GM19397 (cell line): ENCODE results near the gene MED6.

Experiments used
- ATAC-seq: cut with Tn5 transposase; IDR thresholded peaks from one replicate; pipeline ENCODE4 v1.9.1; 2021; ENCODE audit warnings: mild to moderate bottlenecking, moderate library complexity; ENCODE audit not compliant: unreplicated experiment

Gene MED6, protein sequence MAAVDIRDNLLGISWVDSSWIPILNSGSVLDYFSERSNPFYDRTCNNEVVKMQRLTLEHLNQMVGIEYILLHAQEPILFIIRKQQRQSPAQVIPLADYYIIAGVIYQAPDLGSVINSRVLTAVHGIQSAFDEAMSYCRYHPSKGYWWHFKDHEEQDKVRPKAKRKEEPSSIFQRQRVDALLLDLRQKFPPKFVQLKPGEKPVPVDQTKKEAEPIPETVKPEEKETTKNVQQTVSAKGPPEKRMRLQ

DNA sequence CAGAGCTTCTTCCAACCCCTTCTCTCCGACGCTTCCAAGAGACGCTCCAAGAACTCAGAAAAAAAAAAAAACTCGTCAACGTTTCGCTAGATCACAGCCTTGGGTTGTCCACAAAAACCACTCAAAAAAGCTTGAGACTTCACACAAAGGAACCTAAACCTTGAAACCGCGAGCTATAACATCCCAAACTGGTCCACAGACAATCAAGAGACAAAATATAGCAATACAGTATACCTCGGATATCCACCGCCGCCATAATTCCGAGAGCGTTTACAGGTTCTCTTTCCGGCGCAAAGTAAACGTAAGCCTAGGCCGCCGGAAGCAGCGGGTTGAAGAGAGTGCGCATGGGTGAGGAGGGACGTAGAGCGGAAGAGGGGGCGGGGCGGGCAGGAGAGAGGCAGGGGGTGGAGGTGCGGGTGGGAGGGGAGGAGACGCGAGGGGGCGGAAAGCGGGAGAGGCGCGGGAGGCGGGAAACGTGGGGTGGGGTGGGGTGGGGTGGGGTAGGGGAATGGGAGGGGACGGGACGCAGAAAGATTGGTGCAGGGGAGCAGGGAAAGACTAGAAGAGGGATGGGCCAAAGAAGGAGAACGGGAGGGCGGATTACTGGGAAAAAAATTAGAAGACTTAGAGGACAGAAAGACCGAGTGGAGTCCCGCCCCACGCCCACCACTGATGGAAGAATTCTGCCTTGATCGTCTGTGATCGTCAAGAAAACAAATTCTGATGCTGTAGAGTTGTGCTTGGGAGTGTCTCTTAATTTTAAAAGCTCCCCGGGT lies at the start of gene MED6:
MED6 (minus strand) TSS at position 274 of the 776 bp plus-strand sequence; CDS start at position 256, 18 bp downstream.
- ATAC-seq, result peak; percentile 82

DNA sequence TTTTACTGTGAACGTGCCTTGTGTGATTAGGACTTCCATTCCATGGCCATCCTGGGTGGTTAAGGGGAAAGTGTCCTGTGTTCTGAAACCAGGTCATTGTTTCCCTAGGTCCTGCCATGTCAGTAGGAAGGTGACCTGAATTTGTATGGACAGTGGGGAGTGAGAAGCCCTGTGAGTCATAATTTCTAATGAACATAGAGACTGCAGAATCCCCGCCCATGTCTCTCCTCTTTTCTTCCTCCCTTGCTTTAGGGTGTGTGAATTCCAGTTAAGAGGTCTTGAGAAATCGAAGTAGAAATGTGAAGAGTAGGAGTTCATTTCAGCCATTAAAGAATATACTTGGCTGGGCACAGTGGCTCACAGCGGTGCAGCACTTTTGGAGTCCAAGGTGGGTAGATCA lies 49.3 kb upstream of the MED6 start:
- ATAC-seq, result no peak

DNA sequence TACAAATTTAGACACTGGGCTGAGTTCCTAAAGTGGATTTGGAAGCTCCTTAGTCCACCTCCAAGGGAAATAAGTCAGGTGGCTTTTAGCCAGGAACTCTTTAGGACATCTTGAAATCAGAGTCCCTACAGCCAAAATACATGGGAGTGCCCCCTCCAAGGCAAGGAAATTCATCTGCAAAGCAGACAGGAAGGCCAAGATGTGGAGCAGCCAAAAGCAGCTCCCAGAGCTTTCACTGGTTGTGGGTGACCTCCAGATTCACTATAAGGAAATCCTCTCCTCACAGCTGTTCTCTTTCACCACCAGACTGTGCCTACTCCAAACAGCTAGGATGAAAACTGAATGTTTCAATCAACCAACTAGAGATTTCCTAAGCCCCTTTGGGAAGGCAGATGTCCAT lies 47.9 kb upstream of the MED6 start:
- ATAC-seq, result no peak

- no peak for ATAC-seq
These were observed 46.2 kb upstream of the MED6 start for GRCh38 chr14:70646705-70647104.

DNA sequence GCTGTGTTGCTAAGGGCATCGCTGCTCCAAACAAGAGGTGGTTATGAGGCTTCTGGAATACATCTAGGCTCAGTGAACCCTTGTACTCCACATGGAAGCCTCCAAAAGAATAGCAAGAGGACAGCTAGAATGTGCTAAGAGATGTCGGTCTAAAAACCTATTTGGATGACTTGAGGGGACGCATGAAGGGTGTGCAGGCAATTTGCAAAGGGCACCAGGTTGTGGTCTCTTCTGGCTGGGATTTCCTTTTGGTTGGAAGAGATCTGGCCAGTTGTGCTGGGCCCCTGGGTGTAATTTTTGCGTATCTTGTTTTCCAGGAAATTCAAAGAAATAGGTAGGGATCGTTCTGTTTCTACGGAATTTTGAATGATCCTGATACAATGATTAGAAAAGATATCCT lies 45.4 kb upstream of the MED6 start:
- ATAC-seq, result no peak

- no peak for ATAC-seq
These were observed 43.5 kb upstream of the MED6 start for GRCh38 chr14:70643967-70644366.

DNA sequence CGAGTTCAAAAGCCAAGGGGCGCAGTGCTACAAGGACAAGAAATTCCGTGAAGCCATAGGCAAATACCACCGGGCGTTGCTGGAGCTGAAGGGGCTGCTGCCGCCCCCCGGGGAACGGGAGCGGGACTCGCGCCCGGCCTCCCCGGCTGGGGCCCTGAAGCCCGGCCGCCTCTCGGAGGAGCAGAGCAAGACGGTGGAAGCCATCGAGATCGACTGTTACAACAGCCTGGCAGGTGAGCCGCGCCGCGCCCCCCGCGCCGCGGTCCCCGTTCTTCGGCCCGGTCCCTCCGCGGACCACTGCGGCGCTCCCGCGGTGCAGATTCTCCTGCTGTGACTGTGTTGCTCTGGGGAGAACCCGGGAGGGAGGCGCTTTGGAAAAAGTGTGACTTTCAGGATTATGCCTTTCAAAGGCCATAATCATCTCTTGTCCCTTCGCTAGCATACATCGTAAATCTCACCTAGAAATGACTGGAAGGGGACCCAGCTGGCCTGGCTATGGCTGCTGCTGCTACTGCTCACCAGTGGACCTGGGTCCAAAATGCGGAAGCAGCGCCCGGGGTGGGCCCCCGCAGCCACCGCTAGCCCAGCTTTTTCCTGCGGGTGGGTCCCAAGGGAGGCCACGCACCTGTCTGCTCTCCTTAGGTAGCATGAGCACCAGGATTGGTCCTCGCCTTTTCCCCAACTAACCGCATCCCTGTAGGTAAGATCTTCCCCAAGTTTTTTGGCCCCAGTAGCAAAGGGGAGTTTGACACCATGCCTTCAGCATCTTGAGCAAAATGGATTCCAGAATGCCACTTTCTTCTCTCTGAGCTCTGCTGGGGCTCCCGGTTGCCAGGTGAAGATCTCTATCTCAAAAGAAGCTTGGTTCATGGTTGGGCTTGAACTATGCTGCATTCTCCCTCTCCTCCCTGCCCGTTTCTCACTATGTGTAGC lies 42.1 kb upstream of the MED6 start:
- no peak for ATAC-seq

DNA sequence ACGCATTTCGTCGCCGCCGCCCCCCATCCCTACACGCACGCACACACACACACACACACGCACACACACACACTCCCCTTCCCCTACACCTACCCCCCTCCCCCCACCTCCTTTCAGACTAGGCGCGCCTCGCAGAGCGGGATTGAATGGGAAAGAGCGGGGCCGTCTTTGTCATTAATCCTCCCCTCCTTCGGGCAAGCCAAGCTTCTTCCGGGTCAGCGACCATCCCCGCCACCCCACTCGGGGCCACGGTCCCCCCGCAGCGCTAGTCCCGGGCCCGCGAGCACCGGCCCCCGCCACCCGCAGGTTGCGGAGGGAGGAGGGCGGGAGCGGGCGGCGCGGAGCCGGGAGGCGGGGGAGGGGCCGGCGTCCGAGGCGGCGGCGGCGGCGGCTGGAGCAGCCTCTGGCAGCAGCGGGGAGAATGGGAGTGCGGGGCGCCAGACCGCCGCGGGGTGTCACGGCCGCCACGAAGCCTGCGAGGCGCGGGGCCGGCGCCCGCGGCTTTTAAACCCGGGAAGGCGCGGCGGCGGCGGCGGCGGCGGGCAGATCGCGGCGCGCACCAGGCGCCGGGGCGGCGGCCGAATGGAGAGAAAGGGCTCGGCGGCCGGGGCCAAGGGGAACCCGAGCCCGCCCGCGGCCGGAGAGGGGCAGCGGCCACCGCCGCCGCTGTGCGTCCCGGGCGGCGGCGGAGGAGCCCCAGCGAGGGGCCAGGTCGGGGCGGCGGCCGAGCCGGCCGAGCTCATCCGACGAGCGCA lies 41.3 kb upstream of the MED6 start, which contains the start of gene TTC9:
TTC9 (plus strand) TSS at position 369 of the 755 bp plus-strand sequence; CDS start at position 583, 214 bp downstream.
- no peak for ATAC-seq

GRCh38 chr14:70640938-70641547 lies 40.6 kb upstream of the MED6 start:
- peak; percentile 58 for ATAC-seq

GRCh38 chr14:70638416-70638815 lies 38.0 kb upstream of the MED6 start:
- no peak for ATAC-seq

DNA sequence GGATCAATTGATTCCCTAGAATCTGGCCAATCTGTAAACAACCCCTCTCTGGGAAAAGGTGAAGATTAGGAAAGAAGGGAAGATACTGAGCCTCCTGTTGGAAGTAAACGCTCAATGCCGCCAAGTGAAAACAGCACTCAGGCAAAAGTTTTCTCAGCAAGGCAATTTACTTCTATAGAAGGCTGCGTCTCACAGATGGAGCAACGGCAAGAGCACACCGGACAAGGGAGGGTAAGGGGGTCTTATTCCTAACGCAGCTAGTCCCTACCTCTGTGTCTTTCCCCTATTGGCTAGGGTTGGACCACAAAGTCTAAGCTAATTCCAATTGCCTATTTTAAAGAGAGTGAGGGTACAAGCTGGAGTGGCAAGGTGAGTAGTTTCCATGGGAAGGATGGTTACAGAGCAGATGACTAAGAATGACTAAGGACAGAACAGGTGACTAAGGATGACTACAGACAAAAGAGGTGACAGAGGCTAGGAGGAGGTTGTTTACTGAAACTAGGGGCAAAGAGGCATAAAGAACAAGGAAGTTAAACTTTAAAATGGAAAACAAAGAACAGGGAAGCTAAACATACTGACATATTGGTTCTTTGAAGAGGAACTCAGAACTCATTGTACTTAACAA lies 35.6 kb upstream of the MED6 start:
- no peak for ATAC-seq

DNA sequence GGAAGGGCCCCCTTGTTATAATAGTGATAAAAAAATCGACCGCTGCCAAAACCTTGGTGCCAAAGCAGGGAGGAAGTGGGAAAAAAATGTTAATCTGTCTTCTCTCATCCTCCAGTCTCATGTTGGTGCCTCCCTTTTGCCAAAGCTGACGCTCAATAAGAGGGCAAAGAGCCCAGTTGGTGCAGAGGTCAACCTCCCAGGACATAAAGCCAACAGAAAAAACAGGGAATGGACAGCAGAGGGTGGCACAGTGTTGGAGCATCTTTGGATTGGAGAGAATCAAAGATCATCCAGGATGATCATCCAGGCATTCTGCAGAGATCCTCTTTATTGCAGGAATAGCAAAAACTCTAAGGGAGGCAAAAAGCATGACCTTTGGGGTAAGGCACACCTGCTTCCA lies 31.5 kb upstream of the MED6 start:
- no peak for ATAC-seq

- no peak for ATAC-seq
These were observed 24.5 kb upstream of the MED6 start for GRCh38 chr14:70624972-70625371.

DNA sequence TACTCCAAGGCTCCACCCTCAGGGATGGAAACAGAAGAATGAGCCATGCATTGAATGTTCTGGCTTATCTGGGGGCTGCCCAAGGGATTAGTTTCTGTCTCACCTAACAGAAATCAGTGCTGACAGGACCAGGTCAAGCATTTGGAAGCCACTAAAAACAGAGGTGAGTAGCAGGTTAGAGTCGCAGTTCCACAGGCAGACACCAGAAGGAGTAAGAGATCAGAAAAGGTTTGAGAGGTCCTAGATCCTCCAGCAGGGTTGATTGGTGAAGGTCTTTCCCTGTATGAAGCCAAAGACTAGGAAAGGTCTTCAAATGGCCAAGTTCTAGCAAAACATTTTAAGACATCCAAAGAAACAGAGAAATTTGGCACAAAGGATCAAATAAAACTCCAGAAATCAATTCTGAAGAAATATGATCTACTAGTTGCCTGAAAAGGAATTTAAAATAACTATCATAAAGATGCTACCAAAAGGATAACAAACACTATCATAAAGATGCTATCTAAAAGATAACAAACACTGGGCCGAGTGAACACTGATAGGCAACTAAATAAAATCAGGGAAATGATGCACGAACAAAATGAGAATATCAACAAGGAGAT lies 21.8 kb upstream of the MED6 start:
- ATAC-seq, result no peak

- ATAC-seq, result no peak
These were observed 19.3 kb upstream of the MED6 start for GRCh38 chr14:70619708-70620107.

DNA sequence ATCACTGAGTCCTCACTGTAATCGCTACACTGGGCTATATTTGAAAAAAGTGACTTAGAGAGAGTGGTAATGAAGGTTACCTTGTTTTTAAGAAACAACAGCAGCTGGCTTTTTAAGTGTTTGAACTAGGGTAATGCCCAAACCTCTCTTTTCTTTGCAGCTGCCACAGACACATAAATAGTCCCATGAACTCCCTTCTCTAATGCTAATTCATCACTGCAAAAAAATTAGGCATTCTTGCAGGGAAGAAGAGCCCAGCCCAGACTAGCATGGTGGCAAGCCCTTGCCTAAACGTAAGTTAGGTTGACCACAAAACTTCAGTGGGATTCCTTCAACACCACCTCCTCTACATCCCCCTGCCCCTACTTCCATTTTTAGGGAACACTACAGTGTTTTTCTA lies 17.9 kb upstream of the MED6 start:
- no peak for ATAC-seq

DNA sequence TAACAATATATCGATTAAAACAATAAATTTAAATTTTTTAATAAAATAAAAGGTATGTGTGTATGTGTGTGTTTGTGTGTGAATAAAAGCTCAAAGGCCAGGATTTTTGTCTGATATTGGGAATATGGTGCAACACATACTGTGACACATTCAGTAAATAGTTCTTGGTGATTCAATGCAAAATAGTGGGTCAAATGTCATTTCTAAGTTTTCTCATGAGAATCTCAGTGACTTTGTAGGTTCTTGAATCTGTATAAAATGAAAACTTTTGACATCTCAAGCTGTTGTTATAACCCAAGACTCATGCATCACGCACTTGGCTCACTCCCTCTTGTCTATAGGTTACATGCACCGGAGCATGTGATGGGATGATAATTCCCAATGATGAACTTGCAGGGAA lies 16.2 kb upstream of the MED6 start:
- ATAC-seq, result no peak

- ATAC-seq, result no peak
These were observed 10.8 kb upstream of the MED6 start for GRCh38 chr14:70611216-70611615.

DNA sequence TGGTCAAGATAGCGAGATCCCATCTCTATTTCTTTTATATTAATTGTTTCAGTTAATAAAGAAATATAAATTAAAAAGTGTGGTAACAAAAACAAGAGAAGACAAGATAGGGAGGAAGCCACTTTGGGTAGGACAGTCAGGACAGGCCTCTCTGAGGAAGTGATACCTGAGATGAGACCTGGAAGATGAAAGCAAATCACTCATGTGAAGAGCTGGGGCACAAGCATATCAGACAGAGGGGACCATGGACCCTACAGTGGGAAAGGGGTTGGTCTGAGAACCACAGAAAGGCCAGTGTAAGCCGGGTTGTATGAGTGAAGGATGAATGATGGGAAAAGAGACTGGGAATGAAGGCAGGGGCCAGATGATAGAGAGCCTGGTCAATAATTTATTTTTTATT lies 1.8 kb upstream of the MED6 start:
- ATAC-seq, result no peak
